ENCODE measurements around the gene DZIP3. TPM values are rescaled to one million over a fixed set of nuclear protein-coding genes. Genes with fewer than 3 reads are reported as not detected.

The DZIP3 gene
- total RNA-seq, 6 donors from 2014 or later, result 3.4 to 25.0 (median 7.5) TPM

DNA sequence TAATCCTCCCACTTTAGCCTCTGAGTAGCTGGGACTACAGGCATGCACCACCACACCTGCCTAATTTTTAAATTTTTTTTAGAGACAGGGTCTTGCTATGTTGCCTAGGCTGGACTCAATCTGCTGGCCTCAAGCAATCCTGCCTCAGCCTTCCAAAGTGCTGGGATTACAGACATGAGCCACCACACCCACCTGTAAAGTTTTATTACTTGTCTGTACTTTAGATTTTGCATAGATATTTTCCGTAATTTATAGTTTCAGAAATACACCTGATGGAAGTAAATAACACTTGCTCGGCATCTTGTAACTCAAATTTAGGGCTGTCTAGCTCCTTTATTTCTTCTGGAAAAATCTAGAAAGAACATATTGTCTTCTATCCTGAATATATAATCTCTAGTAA is 5.8 kb downstream of the DZIP3 start:
- Histone ChIP-seq H3K4me3 (no peak overlapping the region), H3K36me3 (no peaks in the 10 kb centered on the region), H3K4me1 (peaks cover 0 to 5% (median 3%) of the 10 kb centered on the region in 4 donors), H3K9me3 (no peaks in the 10 kb centered on the region), H3K27ac (no peak overlapping the region), H3K27me3 (no peaks in the 10 kb centered on the region)
- 92 to 98% methylated on average over 2 of the region's 2 CpGs for WGBS, 2 donors
- no peak for DNase-seq
- no peak for ATAC-seq (ENCODE audit: low FRiP score in 2 of 2)
- TF ChIP-seq EP300 (IDR thresholded peaks at IDR 0.05), result no peak
- TF ChIP-seq POLR2AphosphoS5 (IDR thresholded peaks at IDR 0.05), result no peak
- TF ChIP-seq POLR2A (IDR thresholded peaks at IDR 0.05), result no peak
- TF ChIP-seq, protein P1, sequence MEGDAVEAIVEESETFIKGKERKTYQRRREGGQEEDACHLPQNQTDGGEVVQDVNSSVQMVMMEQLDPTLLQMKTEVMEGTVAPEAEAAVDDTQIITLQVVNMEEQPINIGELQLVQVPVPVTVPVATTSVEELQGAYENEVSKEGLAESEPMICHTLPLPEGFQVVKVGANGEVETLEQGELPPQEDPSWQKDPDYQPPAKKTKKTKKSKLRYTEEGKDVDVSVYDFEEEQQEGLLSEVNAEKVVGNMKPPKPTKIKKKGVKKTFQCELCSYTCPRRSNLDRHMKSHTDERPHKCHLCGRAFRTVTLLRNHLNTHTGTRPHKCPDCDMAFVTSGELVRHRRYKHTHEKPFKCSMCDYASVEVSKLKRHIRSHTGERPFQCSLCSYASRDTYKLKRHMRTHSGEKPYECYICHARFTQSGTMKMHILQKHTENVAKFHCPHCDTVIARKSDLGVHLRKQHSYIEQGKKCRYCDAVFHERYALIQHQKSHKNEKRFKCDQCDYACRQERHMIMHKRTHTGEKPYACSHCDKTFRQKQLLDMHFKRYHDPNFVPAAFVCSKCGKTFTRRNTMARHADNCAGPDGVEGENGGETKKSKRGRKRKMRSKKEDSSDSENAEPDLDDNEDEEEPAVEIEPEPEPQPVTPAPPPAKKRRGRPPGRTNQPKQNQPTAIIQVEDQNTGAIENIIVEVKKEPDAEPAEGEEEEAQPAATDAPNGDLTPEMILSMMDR (IDR thresholded peaks at IDR 0.05), result no peak

DNA sequence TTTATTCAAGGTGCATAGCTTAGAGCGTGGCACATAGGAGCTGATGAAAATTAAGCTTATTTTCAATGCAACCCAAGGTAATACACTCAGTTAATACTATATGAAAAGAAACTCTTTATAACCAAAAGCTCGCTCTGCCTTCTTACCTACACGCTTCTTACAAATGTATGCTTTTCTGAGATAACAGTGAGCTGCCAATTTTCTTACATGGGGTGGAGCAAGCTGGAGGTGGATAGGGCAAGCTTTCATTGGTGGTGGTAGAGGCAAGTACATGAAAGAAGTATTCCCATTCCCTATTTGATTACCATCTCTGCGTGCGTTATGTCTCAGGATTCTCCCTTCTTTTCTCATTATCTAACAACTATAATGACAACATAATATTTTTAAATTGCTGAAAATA is 8.9 kb downstream of the DZIP3 start:
- no peak for TF ChIP-seq POLR2AphosphoS5 (IDR thresholded peaks at IDR 0.05)
- TF ChIP-seq, protein P1 (IDR thresholded peaks at IDR 0.05), result no peak
- TF ChIP-seq EP300 (IDR thresholded peaks at IDR 0.05), result no peak
- TF ChIP-seq POLR2A (IDR thresholded peaks at IDR 0.05), result no peak
- Histone ChIP-seq H3K36me3 (no peaks in the 10 kb centered on the region), H3K9me3 (no peaks in the 10 kb centered on the region), H3K27me3 (no peaks in the 10 kb centered on the region), H3K4me1 (no peaks in the 10 kb centered on the region), H3K27ac (no peak overlapping the region), H3K4me3 (no peak overlapping the region)
- no peak for DNase-seq
- no peak for ATAC-seq (ENCODE audit: low FRiP score in 2 of 2)
- WGBS, 2 donors, result 75 to 95% methylated on average over 5 of the region's 5 CpGs

DNA sequence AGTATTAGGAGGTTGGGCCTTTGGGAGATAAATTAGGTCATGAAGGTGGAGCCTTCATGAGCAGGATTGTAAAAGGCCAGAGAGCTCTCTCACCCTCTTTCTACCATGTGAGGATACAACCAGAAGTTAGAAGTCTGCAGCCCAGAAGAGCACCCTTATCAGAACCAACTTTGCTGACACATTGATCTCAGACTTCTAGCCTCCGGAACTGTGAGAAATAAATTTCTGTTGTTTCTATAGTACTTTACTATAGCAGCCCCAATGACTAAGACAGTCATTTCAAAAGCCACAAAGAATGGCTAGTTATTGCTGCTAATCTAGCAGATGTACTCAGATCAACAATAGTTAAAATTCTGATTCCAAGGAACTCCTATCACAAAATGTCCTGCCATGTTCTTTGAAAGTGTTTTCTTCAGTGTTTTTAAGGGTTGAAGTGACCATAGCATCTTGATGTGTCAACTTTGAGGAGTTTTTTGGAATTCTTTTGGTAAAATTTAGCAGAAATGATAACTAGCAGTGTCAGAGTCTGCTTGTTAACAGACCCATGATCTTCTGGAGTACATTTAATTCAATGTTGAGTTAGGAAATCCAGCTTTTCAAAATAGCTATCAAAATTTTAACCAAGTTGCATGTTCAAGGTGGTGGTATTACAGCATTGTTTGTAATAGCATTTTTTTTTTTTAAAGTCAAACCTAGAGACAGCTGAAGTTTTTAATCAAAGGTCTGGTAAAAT is 10.3 kb downstream of the DZIP3 start:
- H3K9me3 ChIP-seq, result no peaks in the 10 kb centered on the region
- TF ChIP-seq POLR2A (IDR thresholded peaks at IDR 0.05), result no peak
- TF ChIP-seq EP300 (IDR thresholded peaks at IDR 0.05), result no peak
- TF ChIP-seq, protein P1 (IDR thresholded peaks at IDR 0.05), result no peak
- no peak for TF ChIP-seq POLR2AphosphoS5 (IDR thresholded peaks at IDR 0.05)
- no peaks in the 10 kb centered on the region for H3K27me3 ChIP-seq
- ATAC-seq (ENCODE audit: low FRiP score in 2 of 2), result no peak
- no peaks in the 10 kb centered on the region for H3K4me1 ChIP-seq
- WGBS, 2 donors, result 62 to 100% methylated on average over 1 of the region's 1 CpG
- no peaks in the 10 kb centered on the region for H3K36me3 ChIP-seq
- H3K27ac ChIP-seq, result no peak overlapping the region
- no peak overlapping the region for H3K4me3 ChIP-seq
- DNase-seq, result no peak

GRCh38 chr3:108602249-108602934 is 12.9 kb downstream of the DZIP3 start:
- Histone ChIP-seq H3K27me3 (no peaks in the 10 kb centered on the region), H3K36me3 (no peaks in the 10 kb centered on the region), H3K9me3 (no peaks in the 10 kb centered on the region), H3K4me3 (no peak overlapping the region), H3K4me1 (no peaks in the 10 kb centered on the region), H3K27ac (no peak overlapping the region)
- 45 to 72% methylated on average over 5 of the region's 5 CpGs for WGBS, 2 donors
- DNase-seq (no peak), ATAC-seq (ENCODE audit: low FRiP score in 2 of 2) (no peak)
- no peak for TF ChIP-seq POLR2A (IDR thresholded peaks at IDR 0.05)
- TF ChIP-seq POLR2AphosphoS5 (IDR thresholded peaks at IDR 0.05), result no peak
- TF ChIP-seq, protein P1 (IDR thresholded peaks at IDR 0.05), result no peak
- no peak for TF ChIP-seq EP300 (IDR thresholded peaks at IDR 0.05)
